NCI-H1417 (cell line): ENCODE measurements around the gene CCT5.
A peak's percentile ranks its signal among the peaks of the same experiment; 100 is the strongest.
"Not testable (repeated sequence)": the region's sequence is repeated elsewhere in the genome, so short reads cannot be mapped to it uniquely, and the experiment has no call there.

Experiments
- DNase-seq, 3 experiments: peaks; one replicate each; lab custom pipeline; 2025; lab: John Stamatoyannopoulos, UW

The CCT5 gene

DNA sequence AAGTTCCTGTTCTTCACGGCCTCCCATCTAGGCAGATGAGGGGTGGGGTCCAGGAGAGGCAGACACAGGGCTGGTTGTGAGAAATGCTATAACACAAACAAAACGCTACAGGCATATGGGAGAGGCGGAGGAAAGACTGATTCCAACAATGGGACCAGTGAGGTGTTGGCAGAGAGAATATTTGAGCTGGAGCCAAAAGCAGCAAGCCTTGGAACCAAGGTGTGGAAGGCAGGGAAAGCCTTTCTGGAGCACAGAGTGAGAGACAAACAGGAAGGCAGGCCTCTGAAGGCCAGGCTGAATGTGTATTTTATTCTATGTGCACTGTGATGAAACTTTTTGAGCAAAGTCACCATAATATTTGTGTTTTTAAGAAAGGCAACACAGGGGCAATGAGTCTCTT lies 3.3 kb upstream of the CCT5 start:
- DNase-seq = no peak

DNA sequence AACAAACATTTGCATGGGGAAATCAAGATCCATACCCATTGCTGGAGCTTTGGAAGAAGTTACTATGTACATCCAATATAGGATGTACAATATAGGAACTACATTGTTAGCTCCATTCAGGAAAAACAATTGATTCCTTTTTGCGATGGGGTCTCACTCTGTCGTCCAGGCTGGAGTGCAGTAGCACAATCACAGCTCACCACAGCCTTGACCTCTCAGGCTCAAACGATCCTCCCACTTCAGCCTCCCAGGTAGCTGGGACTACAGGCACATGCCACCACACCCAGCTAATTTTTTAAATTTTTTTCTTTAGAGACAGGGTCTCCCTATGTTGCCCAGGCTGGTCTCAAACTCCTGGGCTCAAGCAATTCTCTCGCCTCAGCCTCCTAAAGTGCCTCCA lies 2.9 kb upstream of the CCT5 start:
- DNase-seq = not testable (repeated sequence)

DNA sequence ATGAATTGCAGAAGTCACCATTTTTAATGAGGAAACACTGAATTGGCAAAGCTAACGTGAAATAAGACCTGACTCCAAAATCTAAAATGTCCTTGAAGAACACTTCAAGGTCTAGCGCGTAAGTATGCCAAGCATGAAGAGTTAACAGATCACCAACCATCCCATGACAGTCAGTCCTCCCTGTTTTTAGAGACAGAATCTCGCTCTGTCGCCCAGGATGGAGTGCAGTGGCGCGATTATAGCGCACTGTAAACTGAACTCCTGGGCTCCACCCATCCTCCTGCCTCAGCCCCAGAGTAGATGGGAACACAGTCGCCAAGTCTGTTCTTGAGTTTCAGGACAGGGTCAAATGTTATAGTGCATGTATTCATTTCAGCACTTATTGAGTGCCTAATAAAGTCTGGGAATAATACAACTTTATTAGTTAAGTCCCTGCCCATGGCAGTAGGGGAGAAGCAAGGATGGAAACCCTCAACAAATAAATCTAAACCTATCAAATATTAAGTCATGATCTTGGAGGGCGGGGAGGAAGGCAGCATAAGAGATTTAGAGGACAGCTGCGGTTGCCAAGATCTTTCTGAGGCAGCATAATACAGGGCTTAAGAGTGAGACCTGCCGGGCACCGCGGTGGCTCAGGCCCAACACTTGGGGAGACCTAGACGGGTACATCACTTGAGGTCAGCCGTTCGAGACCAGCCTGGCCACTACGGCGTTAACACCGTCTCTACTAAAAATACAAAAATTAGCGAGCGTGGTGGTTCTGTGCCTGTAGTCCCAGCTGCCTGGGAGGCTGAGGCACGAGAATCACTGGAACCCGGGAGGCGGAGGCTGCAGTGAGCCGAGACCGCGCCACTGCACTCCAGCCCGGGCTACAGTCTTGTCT lies 1.5 kb upstream of the CCT5 start:
- DNase-seq = no peak

DNA sequence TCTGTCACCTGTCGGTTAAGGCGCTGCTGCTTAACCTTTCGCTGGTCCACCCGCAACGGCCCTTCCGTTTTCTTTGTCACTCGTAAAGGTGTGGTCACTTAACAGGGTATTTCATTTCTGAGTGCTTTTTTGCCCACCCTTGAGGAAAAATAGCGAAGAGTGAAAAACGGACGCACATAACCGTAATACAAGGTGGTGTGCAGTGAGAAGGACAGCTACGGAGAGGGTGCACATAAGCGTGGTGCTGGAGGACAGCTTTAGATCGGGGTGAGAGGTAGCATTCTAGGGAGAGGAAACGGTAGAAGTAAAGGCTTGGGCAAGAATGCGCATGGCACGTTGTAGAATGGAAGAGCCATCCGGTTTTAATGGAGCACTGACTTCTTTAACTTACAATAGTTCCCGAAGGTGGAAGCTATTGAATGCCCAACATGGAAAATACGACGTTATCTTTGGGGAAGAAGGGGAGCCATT lies 761 bp downstream of the CCT5 start:
- no peak for DNase-seq

DNA sequence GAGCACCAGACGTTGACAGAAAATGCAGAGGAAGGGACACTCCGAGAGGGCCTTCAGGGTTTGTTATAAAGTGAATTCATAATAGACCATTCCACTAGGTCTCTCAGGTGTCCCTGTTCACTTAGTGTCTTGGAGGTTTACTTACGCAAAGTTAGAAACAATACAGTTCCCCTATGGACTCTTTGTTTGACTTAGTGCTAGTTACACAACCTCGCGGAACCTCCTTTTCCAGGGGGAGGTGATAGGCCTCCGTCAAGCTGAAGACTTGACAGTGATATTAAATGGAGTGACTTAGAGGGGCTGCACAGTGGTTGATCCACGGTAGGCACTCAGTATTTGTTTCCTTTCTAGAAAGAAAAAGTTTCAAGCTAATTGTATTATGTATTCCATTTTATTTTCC lies 1.3 kb downstream of the CCT5 start:
- DNase-seq = no peak

DNA sequence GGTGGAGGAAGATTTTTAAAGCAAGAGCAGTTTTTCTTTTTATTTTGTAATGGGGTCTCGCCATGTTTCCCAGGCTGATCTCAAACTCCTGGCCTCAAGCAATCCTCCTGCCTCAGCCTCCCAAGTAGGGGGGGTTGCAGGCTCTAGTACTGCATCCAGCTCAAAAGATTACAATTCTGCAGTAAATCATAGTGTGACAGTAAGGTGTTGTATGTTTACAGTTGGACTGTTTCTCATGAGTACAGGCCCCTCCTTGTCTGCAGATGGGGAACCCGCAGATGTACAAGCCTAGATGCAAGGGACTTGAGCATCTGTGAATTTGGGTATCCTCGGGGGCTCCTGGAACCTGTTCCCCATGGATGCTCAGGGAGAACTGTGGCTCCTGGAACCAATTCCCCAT lies 3.3 kb downstream of the CCT5 start:
- DNase-seq = no peak

DNA sequence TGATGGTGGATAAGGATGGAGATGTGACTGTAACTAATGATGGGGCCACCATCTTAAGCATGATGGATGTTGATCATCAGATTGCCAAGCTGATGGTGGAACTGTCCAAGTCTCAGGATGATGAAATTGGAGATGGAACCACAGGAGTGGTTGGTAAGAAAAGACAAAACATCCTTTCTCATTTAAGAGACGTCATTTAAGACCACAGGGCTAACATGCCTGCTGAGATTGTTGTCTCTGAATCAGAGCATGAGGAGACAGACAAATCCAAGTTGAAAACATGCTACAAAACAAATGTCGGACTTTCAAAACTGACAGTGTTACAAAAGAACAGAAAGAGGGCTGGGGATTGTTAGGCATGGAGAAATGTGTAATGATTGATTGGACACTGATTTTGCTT lies 4.6 kb downstream of the CCT5 start:
- no peak for DNase-seq

DNA sequence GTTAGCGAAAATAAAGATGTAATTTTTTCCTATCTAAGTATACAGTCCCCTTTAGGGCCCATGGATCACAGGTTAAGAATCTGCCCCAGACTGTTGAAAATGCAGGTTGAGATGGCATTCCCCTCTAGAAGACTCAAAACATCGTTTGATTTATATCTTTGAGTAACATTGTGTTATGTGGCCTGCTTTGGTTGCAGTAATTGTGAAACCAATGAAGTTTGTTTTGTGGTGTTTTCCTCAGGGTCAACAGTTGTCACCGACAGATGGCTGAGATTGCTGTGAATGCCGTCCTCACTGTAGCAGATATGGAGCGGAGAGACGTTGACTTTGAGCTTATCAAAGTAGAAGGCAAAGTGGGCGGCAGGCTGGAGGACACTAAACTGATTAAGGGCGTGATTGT lies 7.8 kb downstream of the CCT5 start:
- DNase-seq = no peak

DNA sequence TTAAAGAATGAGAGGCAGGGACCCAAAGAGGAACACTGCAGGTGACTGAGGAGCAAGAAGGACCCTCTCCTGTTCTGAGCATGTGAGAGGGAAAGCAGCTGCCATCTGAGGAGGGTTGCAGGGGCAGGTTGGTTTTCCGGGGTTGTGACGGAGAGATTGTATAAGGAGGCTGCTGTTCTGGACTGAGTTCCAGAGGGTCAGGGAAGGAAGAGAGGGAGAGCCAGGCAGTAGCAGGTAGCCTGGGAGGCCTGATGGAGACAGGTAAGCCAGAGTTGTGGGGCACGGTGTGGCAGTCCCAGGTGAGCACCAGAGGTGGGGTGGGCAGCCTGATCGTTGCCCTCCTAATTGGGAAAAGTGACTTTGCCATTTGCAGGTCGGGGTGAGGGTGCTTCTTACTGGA lies 9.8 kb downstream of the CCT5 start:
- no peak for DNase-seq

DNA sequence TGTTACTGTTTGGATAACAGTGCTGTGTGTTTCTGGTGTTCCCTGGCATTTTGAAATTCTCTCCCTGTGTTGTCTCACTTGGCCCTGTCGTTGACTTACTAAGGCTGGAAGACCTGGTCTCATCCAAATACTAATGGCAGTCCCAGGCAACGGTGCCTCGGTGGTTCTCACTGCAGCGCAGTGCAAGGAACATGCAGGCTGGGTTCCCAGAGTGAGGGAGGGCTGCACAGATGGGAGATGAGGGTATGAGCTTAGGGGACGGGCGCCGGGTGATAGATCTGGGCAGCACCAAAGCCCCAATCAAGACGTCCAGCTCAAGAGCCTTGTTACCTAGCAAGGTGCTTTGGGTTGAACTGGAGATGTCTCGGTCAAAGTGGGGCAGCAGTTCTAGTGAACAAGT lies 11.0 kb downstream of the CCT5 start:
- DNase-seq = no peak

DNA sequence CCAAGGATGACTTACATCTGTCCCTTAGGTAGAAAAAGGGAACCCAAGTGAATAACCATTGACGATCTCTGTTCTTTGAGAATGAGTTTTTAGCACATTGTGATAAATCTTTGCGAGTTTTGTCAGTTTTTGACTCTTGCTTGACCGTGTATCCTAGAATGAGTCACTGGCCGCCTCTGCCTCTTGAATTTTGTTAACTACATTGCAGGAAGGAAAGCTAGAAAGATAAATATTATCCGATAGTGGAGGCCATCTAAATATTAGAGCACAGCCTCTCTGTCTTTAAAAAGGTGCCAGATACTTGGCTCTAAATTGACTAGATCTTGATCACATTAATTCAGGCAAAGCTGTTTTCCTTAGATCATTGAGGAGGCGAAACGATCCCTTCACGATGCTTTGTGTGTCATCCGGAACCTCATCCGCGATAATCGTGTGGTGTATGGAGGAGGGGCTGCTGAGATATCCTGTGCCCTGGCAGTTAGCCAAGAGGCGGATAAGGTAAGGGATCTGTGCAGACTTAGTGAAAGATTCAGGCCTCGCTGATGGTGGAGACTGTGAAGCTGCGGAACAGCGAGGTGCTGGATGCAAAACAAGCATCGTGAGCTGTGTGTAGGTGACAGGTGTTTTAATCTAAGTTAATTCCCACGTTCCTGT lies 12.2 kb downstream of the CCT5 start:
- peak in 1 of 3 experiments; percentile 35 for DNase-seq

DNA sequence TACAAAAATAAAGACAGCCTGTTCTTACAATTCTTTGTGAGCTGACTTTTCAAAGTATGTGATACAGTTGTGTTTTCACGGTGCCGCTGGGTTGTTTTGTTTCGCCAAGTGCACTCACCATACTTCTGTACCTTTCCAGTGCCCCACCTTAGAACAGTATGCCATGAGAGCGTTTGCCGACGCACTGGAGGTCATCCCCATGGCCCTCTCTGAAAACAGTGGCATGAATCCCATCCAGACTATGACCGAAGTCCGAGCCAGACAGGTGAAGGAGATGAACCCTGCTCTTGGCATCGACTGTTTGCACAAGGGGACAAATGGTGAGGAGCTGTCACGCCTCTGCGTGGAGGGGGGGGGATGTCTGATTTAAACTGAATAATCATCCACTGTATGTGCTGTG lies 12.9 kb downstream of the CCT5 start:
- no peak for DNase-seq

DNA sequence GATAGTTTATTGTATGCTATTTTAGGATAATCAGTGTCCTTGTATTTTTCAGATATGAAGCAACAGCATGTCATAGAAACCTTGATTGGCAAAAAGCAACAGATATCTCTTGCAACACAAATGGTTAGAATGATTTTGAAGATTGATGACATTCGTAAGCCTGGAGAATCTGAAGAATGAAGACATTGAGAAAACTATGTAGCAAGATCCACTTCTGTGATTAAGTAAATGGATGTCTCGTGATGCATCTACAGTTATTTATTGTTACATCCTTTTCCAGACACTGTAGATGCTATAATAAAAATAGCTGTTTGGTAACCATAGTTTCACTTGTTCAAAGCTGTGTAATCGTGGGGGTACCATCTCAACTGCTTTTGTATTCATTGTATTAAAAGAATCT lies 14.5 kb downstream of the CCT5 start:
- peak in 1 of 3 experiments; percentile 35 for DNase-seq

DNA sequence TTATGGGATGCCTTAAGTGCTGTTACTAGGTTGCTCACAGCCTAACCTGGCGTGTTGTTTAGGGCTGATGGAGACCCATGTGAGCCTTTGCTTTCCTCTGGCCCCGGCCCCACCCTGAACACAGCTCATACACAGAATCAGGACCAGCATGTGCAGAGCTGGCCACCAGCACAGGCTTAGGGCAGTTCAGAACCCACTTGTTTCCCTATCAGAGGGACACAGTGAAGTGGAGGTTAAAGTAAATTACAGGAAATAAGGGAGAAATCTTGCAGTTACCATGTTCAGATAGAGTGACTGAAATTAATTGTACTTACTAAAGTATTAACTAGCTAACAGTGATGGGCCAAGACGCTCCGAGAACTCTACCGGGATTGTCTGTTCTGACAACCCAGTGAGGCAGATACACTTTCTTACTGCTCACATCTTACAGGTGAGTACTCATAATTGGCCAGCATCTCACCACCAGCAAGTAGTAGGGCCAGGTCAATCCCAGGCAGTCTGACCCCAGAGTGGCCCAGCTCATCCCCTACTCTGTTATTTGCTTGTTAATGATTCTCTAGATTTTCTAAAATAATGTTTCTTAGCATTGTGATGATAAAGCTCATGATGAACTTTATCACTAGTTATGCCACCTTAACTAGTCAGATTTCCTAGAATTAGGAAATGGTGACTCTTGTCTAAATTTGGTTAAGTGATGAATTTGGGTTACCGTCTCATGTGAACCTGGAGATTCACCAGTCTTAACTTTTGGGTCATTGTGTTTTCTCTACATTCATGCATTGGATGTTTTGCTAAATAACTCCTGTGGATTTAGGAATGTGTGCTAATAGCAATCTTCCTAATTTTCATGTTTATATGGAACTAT lies 15.4 kb downstream of the CCT5 start:
- DNase-seq = no peak

DNA sequence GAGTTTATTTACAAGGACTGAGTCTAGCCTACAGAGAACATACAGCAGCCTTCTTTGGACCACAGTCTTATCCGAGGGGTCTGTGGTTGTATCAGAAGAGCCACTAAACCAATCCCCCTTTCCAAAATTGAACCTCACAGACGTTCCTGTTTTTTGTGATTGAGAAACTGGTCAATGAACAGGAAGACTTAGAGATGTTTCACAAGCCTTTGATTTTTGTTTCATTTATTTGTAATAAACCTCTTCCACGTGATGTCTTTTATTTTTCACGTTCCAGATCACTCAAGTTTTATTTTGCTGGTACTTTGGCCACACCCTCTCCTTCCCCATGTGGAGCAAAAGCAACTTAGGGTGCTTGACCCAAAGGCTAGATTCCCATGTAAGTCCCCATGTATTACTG lies 16.1 kb downstream of the CCT5 start:
- no peak for DNase-seq

DNA sequence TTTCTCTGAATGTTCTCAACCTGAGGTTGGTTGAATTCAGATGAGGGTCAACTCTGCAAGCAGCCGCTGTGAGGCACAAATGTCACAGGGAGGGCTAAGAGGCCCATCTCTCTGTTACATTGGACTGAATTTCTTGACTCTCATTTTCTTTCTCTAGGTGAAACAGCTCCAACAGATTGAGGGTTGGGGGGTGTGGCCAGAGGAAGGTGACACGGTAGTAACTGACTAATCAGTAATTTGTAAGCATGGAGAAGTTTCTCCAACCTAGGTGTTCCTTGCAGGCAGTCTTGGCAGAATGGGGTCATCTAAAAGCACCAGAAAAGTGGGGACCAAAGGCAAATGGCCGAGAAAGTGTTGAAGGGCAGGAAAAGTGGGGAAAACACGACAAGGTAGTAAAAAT lies 16.8 kb downstream of the CCT5 start:
- no peak for DNase-seq

DNA sequence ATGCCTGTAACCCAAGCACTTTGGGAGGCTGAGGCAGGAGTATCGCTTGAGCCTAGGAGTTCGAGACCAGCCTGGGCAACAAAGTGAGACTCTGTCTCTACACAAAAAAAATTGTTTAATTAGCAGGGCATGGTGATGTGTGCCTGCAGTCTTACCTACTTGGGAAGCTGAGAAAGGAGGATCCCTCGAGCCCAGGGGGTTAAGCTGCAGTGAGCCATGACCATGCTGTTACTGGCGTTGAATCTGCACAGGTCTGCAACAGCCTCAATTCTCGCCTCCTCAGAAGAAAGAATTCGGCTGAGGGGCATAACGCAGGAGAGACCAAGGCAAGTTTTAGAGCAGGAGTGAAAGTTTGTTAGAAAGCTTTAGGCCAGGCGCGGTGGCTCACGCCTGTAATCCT lies 18.0 kb downstream of the CCT5 start:
- no peak for DNase-seq

DNA sequence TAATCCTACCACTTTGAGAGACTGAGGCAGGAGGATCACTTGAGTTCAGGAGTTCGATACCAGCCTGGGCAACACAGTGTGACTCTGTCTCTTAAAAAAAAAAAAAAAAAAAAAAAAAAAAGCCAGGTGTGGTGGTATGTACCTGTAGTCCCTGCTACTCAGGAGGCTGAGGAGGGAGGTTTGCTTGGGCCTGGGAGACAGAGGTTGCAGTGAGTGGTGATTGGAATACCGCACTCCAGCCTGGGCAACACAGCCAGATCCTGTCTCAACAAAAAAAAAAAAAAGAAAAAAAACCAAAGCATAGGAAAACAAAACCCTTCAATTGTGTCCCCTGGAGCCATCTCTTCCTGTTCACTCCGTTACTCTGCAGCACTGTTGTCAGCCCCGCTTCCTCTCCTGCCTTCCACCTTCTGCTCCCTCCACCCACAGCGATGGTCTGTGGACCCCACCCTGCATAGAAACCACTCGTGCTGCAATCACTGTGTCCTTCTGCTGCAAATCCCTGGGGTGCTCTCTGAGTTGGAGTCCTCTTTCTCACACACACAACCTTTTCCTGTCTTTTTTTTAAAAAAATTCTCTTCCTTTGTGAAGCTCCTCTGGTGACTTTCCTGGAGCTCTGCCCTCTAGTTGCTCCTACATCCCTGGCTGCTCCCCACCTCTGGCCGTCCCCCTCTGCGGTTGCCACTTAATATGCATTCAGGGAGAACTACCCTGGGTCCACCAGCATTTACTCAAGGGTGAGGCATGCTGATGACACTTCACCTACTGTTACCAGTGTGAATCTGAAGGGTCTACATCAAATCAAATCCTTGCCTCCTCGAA lies 22.2 kb downstream of the CCT5 start:
- no peak for DNase-seq

DNA sequence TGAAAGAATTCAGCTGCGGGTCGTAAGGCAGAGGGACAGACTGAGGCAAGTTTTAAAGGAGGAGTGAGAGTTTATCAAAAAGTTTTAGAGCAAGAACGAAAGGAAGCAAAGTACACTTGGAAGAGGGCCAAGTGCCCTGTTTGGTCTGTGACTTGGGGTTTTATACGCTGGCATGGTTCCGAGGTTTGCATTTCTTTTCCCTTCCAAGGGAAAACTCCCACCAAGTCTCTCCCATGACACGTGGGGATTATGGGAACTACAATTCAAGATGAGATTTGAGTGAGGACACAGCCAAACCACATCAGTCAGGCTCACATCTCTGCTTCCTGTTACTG lies 22.8 kb downstream of the CCT5 start:
- DNase-seq = not testable (repeated sequence)

DNA sequence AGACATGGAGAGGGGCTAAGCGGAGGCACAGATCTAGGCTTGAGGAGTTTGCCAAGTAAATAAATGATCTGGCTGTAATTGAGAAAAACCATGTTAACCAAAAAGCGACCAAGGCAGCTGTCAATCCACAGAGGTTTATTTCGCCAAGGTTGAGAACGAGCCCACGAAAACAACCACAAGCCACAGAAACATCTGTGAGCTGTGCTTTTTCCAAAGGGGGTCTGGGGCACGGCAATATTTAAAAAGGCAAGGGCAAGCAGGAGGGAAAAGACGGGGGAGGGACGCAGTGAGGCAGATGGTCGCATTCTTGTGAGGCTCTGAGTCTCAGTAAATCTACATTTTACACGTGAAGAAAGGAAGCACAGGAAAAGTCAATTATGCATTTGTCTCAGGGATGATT lies 25.4 kb downstream of the CCT5 start:
- no peak for DNase-seq

DNA sequence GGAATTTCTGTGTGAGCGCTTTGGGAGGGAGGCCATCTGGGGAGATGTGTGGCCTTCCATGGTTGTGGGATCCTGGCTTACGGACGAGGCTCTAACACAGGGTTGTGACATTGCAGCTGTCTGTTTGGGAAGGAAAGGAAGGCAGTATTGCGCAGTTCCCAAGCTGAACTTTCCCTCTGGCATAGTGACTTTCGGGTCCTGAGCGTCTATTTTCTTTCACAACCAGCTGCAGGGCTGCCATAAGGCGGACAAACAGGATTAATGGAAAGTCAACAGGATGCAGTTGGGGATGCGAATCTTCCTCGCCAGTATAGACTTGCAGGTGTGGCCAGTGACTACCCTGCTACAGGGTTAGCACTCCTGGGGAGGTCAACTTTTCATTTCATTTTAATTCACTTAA lies 25.9 kb downstream of the CCT5 start:
- DNase-seq = no peak

DNA sequence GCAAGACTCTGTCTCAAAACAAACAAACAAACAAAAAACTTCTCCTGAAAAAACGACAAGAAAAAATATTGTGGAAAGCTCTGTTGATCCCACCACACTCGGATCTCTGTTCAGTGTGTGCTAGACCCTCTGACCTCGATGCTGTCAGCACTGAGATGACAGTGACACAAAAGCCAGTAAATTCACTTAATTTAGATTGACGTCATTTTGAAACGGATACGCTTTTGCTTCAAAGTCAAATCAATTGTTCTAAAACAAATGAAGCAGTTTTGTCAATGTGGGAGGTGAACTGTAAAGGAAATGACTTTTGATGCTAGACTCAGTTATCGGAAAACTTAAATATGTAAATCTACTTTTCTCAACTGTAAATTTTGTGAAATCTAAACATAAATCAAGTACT lies 26.6 kb downstream of the CCT5 start:
- DNase-seq = no peak
